HS-27A (cell line): ENCODE data around the gene CYBA.

Experiments used
- DNase-seq: peaks from one replicate; pipeline ENCODE4 v3.0.0-alpha.2; 2012; ENCODE audit warnings: low read depth, missing footprints

Gene CYBA

DNA sequence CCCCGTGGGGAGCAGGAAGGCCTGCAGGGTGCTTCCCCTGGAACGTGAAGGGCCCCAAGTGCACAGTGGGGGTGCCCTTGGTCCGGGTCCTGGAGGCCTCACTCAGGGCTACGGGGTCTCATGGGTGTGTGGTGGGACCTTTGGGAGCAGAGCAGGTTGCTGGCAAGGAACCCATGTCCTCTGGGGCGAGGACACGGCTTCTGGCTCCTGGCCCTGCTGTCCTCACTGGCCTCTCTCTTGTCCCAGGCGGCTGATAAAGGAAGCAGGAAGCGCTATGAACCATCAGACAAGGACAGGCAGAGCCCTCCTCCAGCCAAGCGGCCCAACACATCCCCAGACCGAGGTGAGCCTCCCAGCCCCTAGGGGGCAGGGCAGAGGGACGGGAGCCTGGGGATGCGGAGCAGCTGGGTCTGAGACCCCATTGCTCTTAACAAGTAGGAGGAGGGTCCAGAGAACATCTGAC, 22.3 kb downstream of the CYBA start:
- DNase-seq, result no peak

GRCh38 chr16:88627531-88628411, 23.1 kb downstream of the CYBA start:
- no peak for DNase-seq

GRCh38 chr16:88626646-88627045, 24.2 kb downstream of the CYBA start:
- no peak for DNase-seq

DNA sequence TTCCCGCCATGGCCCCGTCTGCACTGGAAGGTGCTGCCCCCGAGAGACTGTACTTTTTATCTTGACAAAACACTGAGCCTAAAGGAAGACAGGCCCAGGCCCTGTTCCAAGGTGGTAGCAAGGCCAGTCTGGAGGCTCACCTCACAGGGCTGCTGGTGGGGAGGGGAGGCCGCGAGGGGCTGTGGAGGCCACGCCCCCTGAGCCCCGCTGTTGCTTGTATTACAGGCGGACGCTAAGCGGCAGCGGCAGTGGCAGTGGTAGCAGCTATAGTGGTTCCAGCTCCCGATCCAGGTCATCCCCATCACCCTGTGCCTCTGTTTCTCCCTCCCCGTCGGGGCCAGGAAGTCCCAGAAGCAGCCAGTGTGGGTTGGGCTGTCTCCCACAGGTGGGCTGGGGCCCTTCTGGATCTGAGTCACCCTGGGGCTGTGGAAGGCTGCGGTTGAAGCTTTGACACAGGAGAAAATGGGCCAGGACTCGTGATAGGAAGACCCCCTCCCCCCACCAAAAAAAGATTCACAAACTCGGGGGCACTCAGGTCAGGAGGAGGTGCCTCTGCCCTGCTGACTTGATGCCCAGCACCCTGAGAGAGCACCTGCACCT, 25.8 kb downstream of the CYBA start:
- DNase-seq, result no peak

DNA sequence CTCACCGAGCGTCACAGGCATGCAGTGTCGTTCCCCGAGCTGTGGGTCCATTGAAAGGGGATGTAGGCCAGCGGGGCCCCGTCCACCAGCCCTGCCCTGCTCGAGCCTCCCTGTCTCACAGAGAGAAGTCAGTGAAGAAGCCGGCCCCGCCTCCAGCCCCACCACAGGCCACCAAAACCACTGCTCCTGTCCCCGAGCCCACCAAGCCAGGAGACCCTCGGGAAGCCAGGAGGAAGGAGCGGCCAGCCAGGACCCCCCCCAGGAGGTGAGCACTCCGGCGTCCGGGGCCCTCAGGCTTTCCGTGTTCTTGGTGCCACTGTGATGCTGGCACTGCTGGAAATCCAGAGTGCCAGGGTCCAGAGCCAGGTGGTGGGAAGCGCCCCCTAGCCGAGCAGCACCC, 26.4 kb downstream of the CYBA start:
- no peak for DNase-seq

DNA sequence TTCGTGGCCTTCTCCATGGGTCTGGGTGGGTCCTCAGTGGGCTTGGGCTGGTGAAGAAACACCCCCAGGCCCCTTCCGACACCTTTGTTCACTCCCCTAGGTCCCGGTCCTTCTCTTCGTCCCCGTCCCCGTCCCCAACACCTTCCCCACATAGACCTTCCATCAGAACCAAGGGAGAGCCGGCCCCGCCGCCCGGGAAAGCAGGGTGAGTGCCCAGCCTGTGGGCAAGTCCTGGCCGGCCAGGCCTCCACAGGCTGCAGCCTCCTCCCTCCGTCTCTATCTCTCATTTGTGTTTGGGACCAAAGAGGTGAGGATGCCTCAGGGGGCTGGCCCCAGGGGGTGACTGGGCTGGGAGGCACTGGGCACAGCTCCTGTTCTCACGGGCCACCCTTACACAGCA, 27.0 kb downstream of the CYBA start:
- DNase-seq, result no peak

- no peak for DNase-seq
Observed at GRCh38 chr16:88622866-88623265, 28.0 kb downstream of the CYBA start.

DNA sequence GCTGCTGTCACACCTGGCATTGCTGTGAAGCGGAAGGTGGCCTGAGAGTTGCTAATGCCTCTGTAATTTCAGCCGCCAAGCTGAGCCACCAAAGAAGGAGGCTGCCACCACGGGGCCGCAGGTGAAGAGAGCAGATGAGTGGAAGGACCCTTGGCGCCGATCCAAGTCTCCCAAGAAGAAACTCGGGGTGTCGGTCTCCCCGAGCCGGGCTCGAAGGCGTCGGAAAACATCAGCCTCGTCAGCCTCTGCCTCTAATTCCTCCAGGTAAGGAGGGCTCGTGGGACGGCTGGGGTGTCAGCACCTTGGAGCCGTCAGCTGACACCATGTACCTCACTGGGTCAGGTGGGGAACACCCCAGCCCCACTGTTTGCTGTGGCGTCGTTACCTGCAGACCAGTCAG, 28.7 kb downstream of the CYBA start:
- no peak for DNase-seq

GRCh38 chr16:88619859-88620815, 30.7 kb downstream of the CYBA start:
- no peak for DNase-seq

DNA sequence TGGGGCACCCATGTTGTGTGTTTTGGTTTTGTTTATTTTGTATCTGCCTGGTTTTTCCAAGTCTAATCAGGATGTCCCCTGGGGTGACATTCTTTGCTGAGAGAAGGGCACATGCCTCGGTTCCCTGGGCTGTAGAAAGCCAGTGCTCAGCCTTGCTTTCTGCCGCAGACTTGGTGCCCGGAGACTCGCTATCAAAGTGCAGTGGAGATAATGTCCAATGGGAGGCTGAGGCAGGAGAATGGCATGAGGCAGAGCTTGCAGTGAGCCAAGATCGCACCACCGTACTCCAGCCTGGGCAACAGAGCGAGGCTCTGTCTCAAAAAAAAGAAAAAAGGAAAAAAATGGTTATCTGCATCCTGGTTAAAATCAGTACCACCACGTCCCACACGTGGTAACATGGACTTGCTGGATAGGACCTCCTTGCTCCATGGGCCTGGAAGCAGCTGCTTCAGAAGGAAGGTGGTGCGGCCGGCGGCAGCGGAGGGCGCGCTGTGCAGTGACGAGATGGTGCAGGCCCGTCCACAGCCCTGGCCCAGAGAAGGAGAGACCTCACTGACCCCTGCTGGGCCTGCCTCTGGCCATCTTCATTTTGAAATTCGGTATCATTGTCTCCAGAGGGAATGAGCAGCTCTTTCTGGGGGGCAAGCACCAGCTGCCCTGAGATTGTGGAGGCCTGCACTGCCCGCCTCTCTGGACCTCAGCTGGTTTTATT, 31.7 kb downstream of the CYBA start:
- no peak for DNase-seq

DNA sequence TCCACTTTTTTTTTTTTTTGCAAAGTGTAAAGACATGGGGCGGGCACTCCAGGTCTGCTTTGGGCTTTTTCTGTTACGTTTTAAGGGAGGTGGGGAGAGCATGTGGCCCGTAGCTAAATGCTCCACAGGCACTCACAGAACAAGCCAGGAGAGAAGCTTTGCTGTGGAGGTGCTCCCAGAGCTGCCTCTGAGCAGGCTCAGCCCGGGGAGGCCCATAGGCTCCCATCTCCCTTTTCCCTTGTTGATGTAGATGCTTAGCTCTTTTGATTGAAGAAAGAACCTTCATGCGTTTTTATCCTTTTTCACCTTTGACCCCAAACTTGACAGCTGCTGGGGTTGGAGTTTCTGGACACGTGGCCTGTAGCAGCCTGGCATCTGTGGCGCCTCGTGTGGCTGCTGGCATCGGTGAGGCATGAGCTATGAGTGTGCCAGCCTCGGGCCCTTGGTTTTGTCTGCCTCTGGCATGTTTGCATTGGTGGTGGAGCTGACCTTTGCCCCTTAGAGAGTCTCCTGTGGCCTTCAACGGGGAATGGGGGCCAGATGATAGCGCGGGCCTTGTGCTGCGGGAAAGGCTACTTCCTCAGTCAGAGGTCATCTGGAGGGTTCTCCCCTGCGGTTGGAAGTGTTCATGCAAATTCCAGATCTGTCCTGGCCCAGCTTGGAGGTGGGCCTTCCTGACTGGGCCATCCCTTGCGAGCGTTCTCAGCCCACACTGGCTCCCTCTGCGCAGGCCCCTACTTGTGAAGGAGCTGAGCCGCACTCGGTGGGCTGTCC, 32.5 kb downstream of the CYBA start:
- DNase-seq, result no peak

DNA sequence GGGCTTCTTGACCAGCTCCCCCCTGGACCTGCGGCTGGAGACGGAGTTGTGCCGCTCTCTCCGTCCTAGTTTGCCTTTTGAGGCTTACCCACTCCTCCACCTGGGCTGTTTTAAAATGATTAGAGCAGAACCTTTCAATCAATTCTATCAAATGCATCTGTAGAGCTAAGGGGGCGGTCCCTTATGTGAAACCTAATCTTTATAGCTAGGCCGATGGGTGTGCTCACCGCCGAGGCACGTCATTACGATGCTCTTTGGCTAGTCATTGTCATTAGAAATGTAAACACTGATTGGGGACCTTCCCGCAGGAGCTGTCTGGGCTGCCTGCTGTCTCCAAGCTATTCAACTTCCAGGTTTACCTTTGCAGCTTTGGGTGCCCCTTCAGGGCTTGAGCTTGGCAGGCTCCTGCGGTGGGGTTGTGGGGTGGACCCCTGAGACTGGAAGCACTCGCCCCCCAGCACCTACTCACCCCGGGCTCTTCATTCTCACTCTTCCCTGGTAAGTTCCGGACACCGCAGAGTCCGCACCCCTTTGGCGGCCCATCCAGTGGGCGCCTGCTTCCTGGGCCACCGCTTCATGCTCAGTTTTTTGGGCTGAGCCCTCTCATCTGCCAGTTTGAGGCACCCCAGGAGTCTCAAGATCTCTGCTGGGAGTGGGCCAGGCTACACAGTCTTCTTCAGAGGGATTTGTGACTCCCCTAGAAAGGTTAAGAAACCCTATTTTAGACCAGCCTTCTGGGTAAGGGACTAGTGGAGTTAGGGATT, 33.4 kb downstream of the CYBA start:
- DNase-seq, result no peak

GRCh38 chr16:88616736-88617135, 34.1 kb downstream of the CYBA start:
- DNase-seq, result no peak

GRCh38 chr16:88616320-88616719, 34.5 kb downstream of the CYBA start:
- no peak for DNase-seq

DNA sequence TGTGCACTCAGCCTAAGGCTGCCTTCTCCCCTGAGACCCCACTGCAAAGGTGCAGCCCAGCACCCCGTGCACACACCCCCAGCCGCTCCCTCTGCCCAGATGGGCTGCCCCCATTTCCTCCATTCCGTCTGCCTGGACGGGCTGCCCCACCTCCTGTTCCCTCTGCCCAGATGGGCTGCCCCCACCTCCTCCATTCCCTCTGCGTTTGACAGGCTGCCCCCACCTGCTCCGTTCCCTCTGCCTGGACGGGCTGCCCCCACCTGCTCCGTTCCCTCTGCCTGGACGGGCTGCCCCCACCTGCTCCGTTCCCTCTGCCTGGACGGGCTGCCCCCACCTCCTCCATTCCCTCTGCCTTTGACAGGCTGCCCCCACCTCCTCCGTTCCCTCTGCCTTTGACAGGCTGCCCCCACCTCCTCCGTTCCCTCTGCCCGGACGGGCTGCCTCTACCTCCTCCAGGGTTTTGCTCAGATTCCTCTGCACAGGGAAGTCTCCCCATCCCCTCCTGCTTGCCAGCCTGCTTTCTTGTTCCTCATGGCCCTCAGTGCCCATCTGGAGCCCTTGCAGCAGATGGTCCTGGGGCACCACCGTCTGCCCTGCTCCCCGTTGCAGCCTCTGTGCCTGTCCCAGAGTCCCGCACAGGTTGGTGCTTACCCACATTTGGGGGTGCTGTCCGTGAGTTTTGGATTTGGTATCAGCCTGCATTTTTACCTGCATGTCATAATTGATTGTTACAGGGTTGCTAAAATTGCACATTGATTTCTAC, 35.9 kb downstream of the CYBA start:
- DNase-seq, result no peak

GRCh38 chr16:88613911-88614817, 36.7 kb downstream of the CYBA start:
- no peak for DNase-seq

GRCh38 chr16:88613293-88613692, 37.6 kb downstream of the CYBA start:
- DNase-seq, result no peak
